H1 (cell line): ENCODE measurements around the gene IFNGR1. TPM values are rescaled to one million over a fixed set of nuclear protein-coding genes. Genes with fewer than 3 reads are reported as not detected.

Experiments
- CTCF ChIA-PET: fragments of 300-600 bp; sonication (Branson Sonifier 250); formaldehyde crosslinking; loops from one replicate; lab custom pipeline; 2021; ENCODE audit not compliant: partially characterized antibody; lab: Charles Lee
- POLR2A ChIA-PET: fragments of 300-600 bp; sonication (Branson Sonifier 250); formaldehyde crosslinking; loops from one replicate; lab custom pipeline; 2021; ENCODE audit warnings: inconsistent platforms; ENCODE audit not compliant: partially characterized antibody; lab: Charles Lee
- DNase-seq, 2 experiments: peaks; one replicate each; pipeline versions ENCODE4 v3.0.0 to v3.0.0-alpha.2; 2010 to 2022; ENCODE audit warnings: low spot score in 2 of 2, low read depth in 1 of 2, mixed read lengths in 1 of 2
- FAIRE-seq: peaks from 2 replicates; lab custom pipeline; 2011; peaks lifted over from hg19 to GRCh38; lab: Jason Lieb, UNC
- H2AFZ ChIP-seq: 2 replicates; pipeline ENCODE4 v1.8.1; 2012; ENCODE audit warnings: low read length, inconsistent platforms
- H2AK5ac ChIP-seq: 2 replicates; pipeline ENCODE4 v1.6.1; 2013; ENCODE audit warnings: low read depth, low read length
- H2BK120ac ChIP-seq: replicated peaks from 2 replicates; pipeline ENCODE3; 2013; ENCODE audit warnings: low read depth, low read length, inconsistent platforms
- H2BK12ac ChIP-seq: 2 replicates; pipeline ENCODE4 v1.6.1; 2013; ENCODE audit warnings: low read depth, low read length
- H2BK15ac ChIP-seq: 2 replicates; pipeline ENCODE4 v1.6.1; 2013; ENCODE audit warnings: low read length
- H2BK20ac ChIP-seq: 2 replicates; pipeline ENCODE4 v1.6.1; 2013; ENCODE audit warnings: low read length
- H2BK5ac ChIP-seq: 2 replicates; pipeline ENCODE4 v1.6.1; 2013; ENCODE audit warnings: low read depth, low read length
- H3K14ac ChIP-seq: 2 replicates; pipeline ENCODE4 v1.6.1; 2013; ENCODE audit warnings: inconsistent platforms; ENCODE audit not compliant: insufficient read length
- H3K18ac ChIP-seq: 2 replicates; pipeline ENCODE4 v1.6.1; 2013; ENCODE audit warnings: low read length; ENCODE audit errors: extremely low read depth
- H3K23ac ChIP-seq: 2 replicates; pipeline ENCODE4 v1.6.1; 2013; ENCODE audit warnings: inconsistent platforms; ENCODE audit not compliant: insufficient read length
- H3K23me2 ChIP-seq: 2 replicates; pipeline ENCODE4 v1.6.1; 2013; ENCODE audit warnings: low read depth, low read length
- H3K27ac ChIP-seq: 2 replicates; pipeline ENCODE4 v1.6.1; 2011; ENCODE audit warnings: low read depth, low read length, inconsistent platforms
- H3K27me3 ChIP-seq, 4 experiments: replicated peaks in 1 of 4; 1 replicate in 1 of 4; 2 replicates in 3 of 4; pipeline versions ENCODE4 v1.6.1 to v1.8.1; 2011 to 2013; ENCODE audit warnings: low read length in 3 of 4, mild to moderate bottlenecking in 3 of 4, inconsistent platforms in 2 of 4, mixed read lengths in 2 of 4, moderate library complexity in 1 of 4; ENCODE audit not compliant: control insufficient read depth in 3 of 4, insufficient read depth in 3 of 4; ENCODE audit errors: extremely low read depth in 1 of 4
- H3K36me3 ChIP-seq, 4 experiments: 2 replicates each; pipeline versions ENCODE4 v1.6.1 to v1.8.1; 2011 to 2013; ENCODE audit warnings: mild to moderate bottlenecking in 4 of 4, low read length in 3 of 4, moderate library complexity in 2 of 4, control low read depth in 1 of 4, inconsistent platforms in 1 of 4; ENCODE audit not compliant: insufficient read depth in 4 of 4, control insufficient read depth in 2 of 4
- H3K4ac ChIP-seq: replicated peaks from 2 replicates; pipeline ENCODE3; 2013; ENCODE audit warnings: low read length, low read depth, mixed read lengths, inconsistent platforms; ENCODE audit not compliant: insufficient read length
- H3K4me1 ChIP-seq, 4 experiments: replicated peaks in 1 of 4; 1 replicate in 1 of 4; 2 replicates in 3 of 4; pipeline versions ENCODE4 v1.6.1 to v1.8.1; 2011 to 2013; ENCODE audit warnings: low read length in 3 of 4, inconsistent platforms in 2 of 4, mixed read lengths in 1 of 4; ENCODE audit not compliant: insufficient read depth in 4 of 4, control insufficient read depth in 3 of 4
- H3K4me2 ChIP-seq, 2 experiments: 2 replicates each; pipeline versions ENCODE4 v1.6.1 to v1.8.1; 2011 to 2013; ENCODE audit warnings: low read depth in 2 of 2, low read length in 2 of 2, control low read depth in 1 of 2, inconsistent platforms in 1 of 2, mild to moderate bottlenecking in 1 of 2; ENCODE audit not compliant: insufficient read depth in 1 of 2
- H3K4me3 ChIP-seq, 4 experiments: fragments of 200-600, 300-600 bp in 1 of 4; sonication (generic), shearing (Covaris generic), sonication (Bioruptor Twin) in 1 of 4; 2 replicates each; pipeline versions ENCODE4 v1.5.1 to v1.8.1; 2011 to 2016; ENCODE audit warnings: low read length in 4 of 4, low read depth in 3 of 4, control low read depth in 2 of 4, inconsistent platforms in 2 of 4, mild to moderate bottlenecking in 2 of 4, mixed read lengths in 1 of 4, moderate library complexity in 1 of 4; ENCODE audit not compliant: insufficient read depth in 2 of 4; ENCODE audit errors: extremely low read depth in 1 of 4
- H3K56ac ChIP-seq: replicated peaks from 2 replicates; pipeline ENCODE3; 2013; ENCODE audit warnings: low read depth, mild to moderate bottlenecking, mixed read lengths, low read length, inconsistent platforms; ENCODE audit not compliant: insufficient read length
- H3K79me1 ChIP-seq: 2 replicates; pipeline ENCODE4 v1.6.1; 2013; ENCODE audit warnings: low read depth, low read length, control low read depth
- H3K79me2 ChIP-seq, 2 experiments: 2 replicates each; pipeline versions ENCODE4 v1.6.1 to v1.8.1; 2012 to 2013; ENCODE audit warnings: low read length in 2 of 2, mild to moderate bottlenecking in 2 of 2, inconsistent platforms in 1 of 2; ENCODE audit not compliant: insufficient read depth in 2 of 2, control insufficient read depth in 1 of 2
- H3K9ac ChIP-seq, 4 experiments: replicated peaks in 1 of 4; 1 replicate in 1 of 4; 2 replicates in 3 of 4; pipeline versions ENCODE4 v1.6.1 to v1.8.1; 2011 to 2013; ENCODE audit warnings: low read depth in 3 of 4, low read length in 3 of 4, control low read depth in 2 of 4, mild to moderate bottlenecking in 2 of 4, moderate library complexity in 2 of 4, inconsistent platforms in 1 of 4; ENCODE audit errors: extremely low read depth in 1 of 4
- H3K9me3 ChIP-seq, 2 experiments: 2 replicates each; pipeline versions ENCODE4 v1.6.1 to v1.8.1; 2012 to 2013; ENCODE audit warnings: mild to moderate bottlenecking in 2 of 2, moderate library complexity in 2 of 2, control low read depth in 1 of 2, inconsistent platforms in 1 of 2, low read depth in 1 of 2, low read length in 1 of 2, mixed read lengths in 1 of 2; ENCODE audit not compliant: insufficient read depth in 2 of 2
- H4K20me1 ChIP-seq, 2 experiments: replicated peaks in 1 of 2; 2 replicates each; pipeline versions ENCODE3 to v1.8.1; 2011 to 2013; ENCODE audit warnings: inconsistent platforms in 2 of 2, low read length in 2 of 2, mild to moderate bottlenecking in 1 of 2; ENCODE audit not compliant: insufficient read depth in 2 of 2, control insufficient read depth in 1 of 2
- H4K5ac ChIP-seq: 2 replicates; pipeline ENCODE4 v1.6.1; 2013; ENCODE audit warnings: low read length, low read depth, mixed read lengths, inconsistent platforms; ENCODE audit not compliant: insufficient read length
- H4K8ac ChIP-seq: 2 replicates; pipeline ENCODE4 v1.8.0; 2013; ENCODE audit warnings: mild to moderate bottlenecking, moderate library complexity, low read length, inconsistent platforms; ENCODE audit not compliant: insufficient read depth; ENCODE audit errors: extremely low read depth
- H4K91ac ChIP-seq: replicated peaks from 2 replicates; pipeline ENCODE3; 2013; ENCODE audit warnings: low read length, mixed read lengths, inconsistent platforms; ENCODE audit not compliant: insufficient read length
- BACH1 ChIP-seq: IDR thresholded peaks from 2 replicates; pipeline ENCODE4 v1.6.1; 2012; ENCODE audit warnings: low read length, improper control_type of control experiment
- CREB1 ChIP-seq: IDR thresholded peaks from 2 replicates; pipeline ENCODE4 v1.6.1; 2012; ENCODE audit warnings: inconsistent platforms
- EZH2 ChIP-seq: fragments of 200-600 bp; sonication (generic); IDR thresholded peaks from 2 replicates; pipeline ENCODE4 v1.7.1; 2012; ENCODE audit warnings: low read depth, mild to moderate bottlenecking, moderate library complexity, low read length, inconsistent platforms; ENCODE audit not compliant: severe bottlenecking
- GABPA ChIP-seq: IDR thresholded peaks from 2 replicates; pipeline ENCODE4 v1.6.1; 2011; ENCODE audit warnings: mild to moderate bottlenecking, low read length, moderate library complexity, borderline replicate concordance; ENCODE audit not compliant: insufficient read depth
- HDAC2 ChIP-seq, 2 experiments: fragments of 300-600 bp in 1 of 2; sonication (generic) in 1 of 2; IDR thresholded peaks; 2 replicates each; pipeline ENCODE4 v1.6.1; 2011 to 2012; ENCODE audit warnings: low read depth in 2 of 2, low read length in 2 of 2, mild to moderate bottlenecking in 2 of 2, moderate library complexity in 2 of 2, borderline replicate concordance in 1 of 2, inconsistent platforms in 1 of 2
- KDM1A ChIP-seq: fragments of 200-600, 300-600 bp; sonication (generic); IDR thresholded peaks from 2 replicates; pipeline ENCODE4 v1.7.1; 2016; ENCODE audit warnings: mild to moderate bottlenecking, low read length, borderline replicate concordance
- KDM4A ChIP-seq: IDR thresholded peaks from one replicate; pipeline ENCODE4 v1.7.1; 2012; ENCODE audit warnings: low read depth, mild to moderate bottlenecking, moderate library complexity, low read length, inconsistent platforms; ENCODE audit not compliant: severe bottlenecking
- POLR2A ChIP-seq, 2 experiments: IDR thresholded peaks; 1 replicate in 1 of 2; 2 replicates in 1 of 2; pipeline ENCODE4 v1.6.1; 2011; ENCODE audit warnings: low read depth in 2 of 2, low read length in 2 of 2, mild to moderate bottlenecking in 2 of 2; ENCODE audit errors: control extremely low read depth in 1 of 2
- POLR2AphosphoS5 ChIP-seq: IDR thresholded peaks from 2 replicates; pipeline ENCODE4 v1.6.1; 2011; ENCODE audit warnings: low read depth, low read length
- POU5F1 ChIP-seq: IDR thresholded peaks from 2 replicates; pipeline ENCODE4 v1.6.1; 2011; ENCODE audit warnings: low read depth, mild to moderate bottlenecking, low read length, moderate library complexity
- SIN3A ChIP-seq, 2 experiments: IDR thresholded peaks in 1 of 2; conservative IDR thresholded peaks in 1 of 2; 2 replicates each; pipeline ENCODE4 v1.6.1; 2011 to 2012; ENCODE audit warnings: low read length in 2 of 2, improper control_type of control experiment in 1 of 2, low read depth in 1 of 2, mild to moderate bottlenecking in 1 of 2
- SP2 ChIP-seq: IDR thresholded peaks from 2 replicates; pipeline ENCODE4 v1.6.1; 2012; ENCODE audit warnings: mild to moderate bottlenecking, low read length, inconsistent platforms
- SP4 ChIP-seq: IDR thresholded peaks from 2 replicates; pipeline ENCODE4 v1.6.1; 2012; ENCODE audit warnings: low read length, inconsistent platforms
- SRF ChIP-seq: IDR thresholded peaks from 2 replicates; pipeline ENCODE4 v1.6.1; 2011; ENCODE audit warnings: mild to moderate bottlenecking, low read depth, low read length, moderate library complexity
- YY1 ChIP-seq: IDR thresholded peaks from 2 replicates; pipeline ENCODE4 v1.6.1; 2011; ENCODE audit warnings: low read depth, mild to moderate bottlenecking, low read length
- ZNF274 ChIP-seq: IDR thresholded peaks from 2 replicates; pipeline ENCODE4 v1.7.0; 2012; ENCODE audit warnings: low read length, borderline replicate concordance; ENCODE audit errors: extremely low read depth
- WGBS, 2 experiments: shearing (Covaris generic) in 1 of 2; methylation state at CpG; one replicate each; pipeline versions ENCODE4 v1.1.6 to v1.1.7; 2013 to 2015; ENCODE audit warnings: low lambda C conversion rate in 2 of 2, mixed read lengths in 2 of 2, inconsistent platforms in 1 of 2, low coverage in 1 of 2, missing lambda C conversion rate in 1 of 2; ENCODE audit not compliant: insufficient replicate concordance in 2 of 2, insufficient coverage in 1 of 2, insufficient read length in 1 of 2; ENCODE audit errors: extremely low coverage in 1 of 2, missing lambda C conversion rate in 1 of 2; 5-methylcytosine and 5-hydroxymethylcytosine counted together
- polyA plus RNA-seq, 7 experiments: library from polyadenylated mRNA; depleted of rRNA in 3 of 7; stranded (reverse) in 5 of 7; unstranded in 2 of 7; fragments of >200 nt in 5 of 7; fragments of 200-250 nt in 2 of 7; gene quantifications; 1 replicate in 5 of 7; 2 replicates in 1 of 7; 4 replicates in 1 of 7; pipeline versions ENCODE4 v1.2.1 to v1.2.3, GENCODE V29; 2011 to 2013; ENCODE audit warnings: missing spikeins in 2 of 7, mixed read lengths in 2 of 7
- total RNA-seq: library from RNA; stranded (reverse); fragmentation: NEBNext Ultra II Directional; extraction: Animal tissue kit (Norgen Biotek cat#: 25700); gene quantifications from 2 replicates; pipeline ENCODE4 v1.2.1, GENCODE V29; 2021

IFNGR1 gene
- total and polyA plus RNA-seq, 2 of the 8 experiments (the other 6 are each of a cell fraction or from before 2014, with no cell fraction given) = 9.7 to 20.9 TPM

- no peak overlapping the region for H3K56ac ChIP-seq
- no peak overlapping the region for H3K4me3 ChIP-seq
- no peak overlapping the region for H3K18ac ChIP-seq
- no peak overlapping the region for H3K4me2 ChIP-seq
- H3K27ac ChIP-seq = no peak overlapping the region
- no peak overlapping the region for H3K9ac ChIP-seq
- no peaks in the 10 kb centered on the region for H3K4me1 ChIP-seq
- H3K23ac ChIP-seq = no peak overlapping the region
- no peaks in the 10 kb centered on the region for H3K9me3 ChIP-seq
- H2AFZ ChIP-seq = no peak overlapping the region
- H4K5ac ChIP-seq = no peak overlapping the region
- H3K79me1 ChIP-seq = no peaks in the 10 kb centered on the region
- no peak overlapping the region for H4K91ac ChIP-seq
- no peaks in the 10 kb centered on the region for H3K27me3 ChIP-seq
- no peak overlapping the region for H2BK120ac ChIP-seq
- H3K23me2 ChIP-seq = no peaks in the 10 kb centered on the region
- ChIA-PET CTCF (no interaction called here), POLR2A (no interaction called here)
- 94% methylated on average over 1 of the region's 1 CpG; no CpG with 5 or more reads in 1 of the 2 experiments for WGBS, 2 experiments
- H2BK12ac ChIP-seq = no peak overlapping the region
- no peaks in the 10 kb centered on the region for H4K20me1 ChIP-seq
- H2BK15ac ChIP-seq = no peak overlapping the region
- H3K79me2 ChIP-seq = no peaks in the 10 kb centered on the region
- DNase-seq = no peak
- no peak overlapping the region for H3K14ac ChIP-seq
- no peak for FAIRE-seq
- H3K4ac ChIP-seq = no peak overlapping the region
- no peaks in the 10 kb centered on the region for H3K36me3 ChIP-seq
- no peak overlapping the region for H2AK5ac ChIP-seq
- no peak overlapping the region for H2BK20ac ChIP-seq
- no peak overlapping the region for H2BK5ac ChIP-seq
- no peak overlapping the region for H4K8ac ChIP-seq
- TF ChIP-seq SRF = no peak
- no peak for TF ChIP-seq POLR2AphosphoS5
- no peak for TF ChIP-seq SP4
- no peak for TF ChIP-seq EZH2
- TF ChIP-seq YY1 = no peak
- no peak for TF ChIP-seq KDM1A
- no peak for TF ChIP-seq GABPA
- no peak for TF ChIP-seq CREB1
- TF ChIP-seq HDAC2 (IDR thresholded peaks at IDR 0.05; ENCODE audit: borderline replicate concordance in 1 of 2, low read depth in 2 of 2, low read length in 2 of 2) = no peak
- no peak for TF ChIP-seq POU5F1
- TF ChIP-seq KDM4A = no peak
- TF ChIP-seq SP2 = no peak
- TF ChIP-seq SIN3A (conservative IDR thresholded peaks at IDR 0.05 in 1 of 2, IDR thresholded peaks at IDR 0.05 in 1 of 2; ENCODE audit: low read depth in 1 of 2, low read length in 2 of 2) = no peak
- no peak for TF ChIP-seq POLR2A (IDR thresholded peaks at IDR 0.05; ENCODE audit: control extremely low read depth in 1 of 2, low read depth in 2 of 2, low read length in 2 of 2)
- no peak for TF ChIP-seq ZNF274
- no peak for TF ChIP-seq BACH1
Observed at GRCh38 chr6:137235686-137236085, 16.5 kb upstream of the IFNGR1 start.
